Measurements from ENCODE around the gene CYSTM1. TPM values are rescaled to one million over a fixed set of nuclear protein-coding genes. Genes with fewer than 3 reads are reported as not detected.

The CYSTM1 gene
- total and polyA plus RNA-seq, 2 experiments from 2014 or later: 16.0 to 42.3 TPM

DNA sequence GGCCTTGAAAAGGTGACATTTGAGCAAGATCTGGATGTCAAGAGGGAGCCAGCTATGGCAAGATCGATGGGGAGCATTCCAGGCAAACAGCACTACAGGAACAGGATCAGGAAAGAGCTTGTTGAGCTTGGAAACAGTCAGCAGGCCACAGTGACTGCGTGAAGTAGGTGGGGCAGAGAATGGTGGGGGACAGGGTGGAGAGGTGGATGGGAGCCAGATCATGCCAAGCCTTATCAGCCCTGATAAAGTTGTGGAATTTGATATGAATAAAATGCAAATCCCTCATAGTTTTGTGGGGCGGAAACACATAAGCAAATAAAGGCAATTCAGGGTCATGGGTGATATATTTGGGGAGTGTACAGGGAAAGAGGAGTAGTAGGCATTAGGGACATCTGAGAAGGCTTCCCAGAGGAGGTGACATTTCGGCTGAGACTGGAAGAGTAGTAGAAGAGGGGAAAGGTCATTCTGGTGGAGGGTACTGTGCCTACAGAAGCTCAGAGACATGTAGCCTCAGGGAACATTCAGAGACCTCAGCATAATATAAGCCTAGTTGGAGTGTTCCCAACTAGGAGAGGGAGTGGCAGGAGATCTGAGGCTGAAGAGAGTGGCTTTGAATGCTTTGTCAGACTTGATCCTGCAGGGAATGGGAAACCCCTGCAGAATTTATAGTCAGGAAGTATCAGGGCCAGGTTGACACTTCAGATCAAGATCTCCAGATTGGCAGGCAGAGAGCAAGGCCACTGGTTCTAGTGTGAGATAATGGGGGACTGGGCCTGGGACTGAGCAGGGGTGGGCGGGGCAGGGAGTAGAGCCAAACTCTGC is 9.7 kb upstream of the CYSTM1 start:
- H3K27ac ChIP-seq: no peak overlapping the region
- no peaks in the 10 kb centered on the region for H3K4me1 ChIP-seq (ENCODE audit: insufficient read depth)
- WGBS, 2 experiments (ENCODE audit: low coverage in 1 of 2, low lambda C conversion rate in 2 of 2, missing lambda C conversion rate in 2 of 2): 80 to 82% methylated on average over 5 of the region's 5 CpGs
- H3K4me3 ChIP-seq: no peak overlapping the region
- H2AFZ ChIP-seq: no peak overlapping the region
- TF ChIP-seq EZH2 (IDR thresholded peaks at IDR 0.05; ENCODE audit: insufficient read depth, poor library complexity, severe bottlenecking): no peak
- no peak for TF ChIP-seq EZH2phosphoT487 (IDR thresholded peaks at IDR 0.05; ENCODE audit: insufficient read depth, low read depth)
- H3K36me3 ChIP-seq (ENCODE audit: low read depth): no peaks in the 10 kb centered on the region
- no peaks in the 10 kb centered on the region; the same call in 1 of the 2 replicates for H3F3A ChIP-seq (ENCODE audit: insufficient read depth)
- H3K9ac ChIP-seq: no peak overlapping the region
- no peaks in the 10 kb centered on the region for H3K27me3 ChIP-seq (replicated peaks; ENCODE audit: insufficient read depth)
- no peaks in the 10 kb centered on the region for H3K9me3 ChIP-seq (ENCODE audit: low read depth)
- in situ Hi-C loops (cut with MboI): loop anchor here (25.0 kb wide), 1 partner anchor 378 kb away; the partner anchor contains the start of gene PSD2
- no peak overlapping the region for H3K4me2 ChIP-seq (ENCODE audit: unreplicated experiment)
- no peak for DNase-seq
- no peaks in the 10 kb centered on the region for H3K9me2 ChIP-seq (ENCODE audit: insufficient read depth)
- no peaks in the 10 kb centered on the region for H4K20me1 ChIP-seq (ENCODE audit: insufficient read depth)
- H3K79me2 ChIP-seq (ENCODE audit: insufficient read depth): no peaks in the 10 kb centered on the region

DNA sequence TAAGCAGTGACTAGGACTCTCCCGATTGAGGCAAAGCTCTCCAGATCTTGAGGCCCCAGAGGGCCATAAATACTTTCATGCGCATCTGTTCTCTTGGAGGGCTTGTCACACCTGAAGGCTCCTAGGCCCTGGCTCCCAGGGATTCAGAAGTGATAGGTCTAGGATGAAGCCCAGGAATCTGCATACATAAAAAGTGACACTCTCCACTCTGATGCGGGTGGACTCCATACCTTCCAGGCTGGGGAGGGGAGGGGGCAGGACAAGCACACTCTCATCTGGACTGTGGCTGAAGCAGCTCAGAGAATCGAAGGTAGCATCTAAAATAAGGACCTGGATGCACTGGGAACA is 9.1 kb upstream of the CYSTM1 start:
- TF ChIP-seq EZH2phosphoT487 (IDR thresholded peaks at IDR 0.05; ENCODE audit: insufficient read depth, low read depth) (no peak), EZH2 (IDR thresholded peaks at IDR 0.05; ENCODE audit: insufficient read depth, poor library complexity, severe bottlenecking) (no peak)
- DNase-seq: no peak
- in situ Hi-C loops (cut with MboI): loop anchor here (25.0 kb wide), 1 partner anchor 379 kb away; the partner anchor contains the start of gene PSD2
- Histone ChIP-seq H3K4me2 (ENCODE audit: unreplicated experiment) (no peak overlapping the region), H3K9me2 (ENCODE audit: insufficient read depth) (no peaks in the 10 kb centered on the region), H3K9ac (no peak overlapping the region), H3K79me2 (ENCODE audit: insufficient read depth) (no peaks in the 10 kb centered on the region), H3K9me3 (ENCODE audit: low read depth) (no peaks in the 10 kb centered on the region), H3K4me1 (ENCODE audit: insufficient read depth) (no peaks in the 10 kb centered on the region), H3K4me3 (no peak overlapping the region), H3K27ac (no peak overlapping the region), H3F3A (ENCODE audit: insufficient read depth) (no peaks in the 10 kb centered on the region; the same call in 1 of the 2 replicates), H3K36me3 (ENCODE audit: low read depth) (no peaks in the 10 kb centered on the region), H3K27me3 (replicated peaks; ENCODE audit: insufficient read depth) (no peaks in the 10 kb centered on the region), H2AFZ (no peak overlapping the region), H4K20me1 (ENCODE audit: insufficient read depth) (no peaks in the 10 kb centered on the region)
- 32 to 41% methylated on average over 4 of the region's 4 CpGs for WGBS, 2 experiments (ENCODE audit: low coverage in 1 of 2, low lambda C conversion rate in 2 of 2, missing lambda C conversion rate in 2 of 2)

DNA sequence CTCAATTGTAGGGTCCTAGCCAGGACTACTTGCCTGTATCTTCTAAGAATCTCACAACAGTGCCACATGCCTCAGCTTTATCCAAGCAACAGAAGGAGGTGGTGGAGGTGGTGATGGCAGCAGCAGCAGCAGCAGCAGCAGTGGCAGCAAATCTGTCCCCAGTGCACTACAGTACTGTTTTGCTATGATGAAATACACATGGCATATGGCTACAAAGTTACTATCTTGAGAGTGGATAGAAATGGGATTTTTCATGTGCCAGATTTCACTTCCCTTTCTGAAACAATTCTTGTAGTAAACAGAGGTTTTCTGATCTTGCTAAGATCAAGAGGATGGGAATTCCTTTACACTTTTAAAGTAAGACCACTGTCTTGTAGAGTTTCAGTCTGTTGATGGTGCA is 8.1 kb upstream of the CYSTM1 start:
- Histone ChIP-seq H3K4me2 (ENCODE audit: unreplicated experiment) (no peak overlapping the region), H3K36me3 (ENCODE audit: low read depth) (no peaks in the 10 kb centered on the region), H3K4me3 (no peak overlapping the region), H3K27ac (no peak overlapping the region), H4K20me1 (ENCODE audit: insufficient read depth) (no peaks in the 10 kb centered on the region), H3F3A (ENCODE audit: insufficient read depth) (no peaks in the 10 kb centered on the region; the same call in 1 of the 2 replicates), H2AFZ (no peak overlapping the region), H3K4me1 (ENCODE audit: insufficient read depth) (no peaks in the 10 kb centered on the region), H3K9me2 (ENCODE audit: insufficient read depth) (no peaks in the 10 kb centered on the region), H3K27me3 (replicated peaks; ENCODE audit: insufficient read depth) (no peaks in the 10 kb centered on the region), H3K79me2 (ENCODE audit: insufficient read depth) (no peaks in the 10 kb centered on the region), H3K9me3 (ENCODE audit: low read depth) (no peaks in the 10 kb centered on the region), H3K9ac (no peak overlapping the region)
- TF ChIP-seq EZH2 (IDR thresholded peaks at IDR 0.05; ENCODE audit: insufficient read depth, poor library complexity, severe bottlenecking) (no peak), EZH2phosphoT487 (IDR thresholded peaks at IDR 0.05; ENCODE audit: insufficient read depth, low read depth) (no peak)
- no peak for DNase-seq
- in situ Hi-C loops (cut with MboI): loop anchor here (25.0 kb wide), 1 partner anchor 380 kb away; the partner anchor contains the start of gene PSD2

DNA sequence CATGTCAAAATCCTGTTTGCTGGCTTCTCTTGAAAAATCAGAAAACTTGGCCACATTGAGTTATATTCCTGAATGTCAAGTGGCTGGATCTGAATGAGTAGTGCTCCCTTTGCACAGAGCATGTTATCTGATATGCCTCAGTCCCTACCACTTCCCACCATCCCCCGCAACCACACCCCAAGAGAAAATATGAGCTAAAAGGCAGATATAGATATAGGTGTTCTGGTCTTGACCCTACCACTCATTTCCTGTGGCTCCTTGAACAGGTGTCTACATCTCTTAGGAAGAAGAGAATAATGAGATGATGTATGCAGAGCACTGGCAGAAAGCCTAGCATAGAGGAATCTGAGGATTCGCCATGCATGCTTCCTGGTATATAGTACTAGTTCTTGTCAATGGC is 6.6 kb upstream of the CYSTM1 start:
- in situ Hi-C loops (cut with MboI): loop anchor here (25.0 kb wide), 1 partner anchor 381 kb away; the partner anchor contains the start of gene PSD2
- TF ChIP-seq EZH2phosphoT487 (IDR thresholded peaks at IDR 0.05; ENCODE audit: insufficient read depth, low read depth) (no peak), EZH2 (IDR thresholded peaks at IDR 0.05; ENCODE audit: insufficient read depth, poor library complexity, severe bottlenecking) (no peak)
- Histone ChIP-seq H3K27ac (no peak overlapping the region), H3K27me3 (replicated peaks; ENCODE audit: insufficient read depth) (no peaks in the 10 kb centered on the region), H3K9me2 (ENCODE audit: insufficient read depth) (no peaks in the 10 kb centered on the region), H3K9ac (no peak overlapping the region), H3K4me2 (ENCODE audit: unreplicated experiment) (no peak overlapping the region), H2AFZ (no peak overlapping the region), H3K79me2 (ENCODE audit: insufficient read depth) (no peaks in the 10 kb centered on the region), H3F3A (ENCODE audit: insufficient read depth) (no peaks in the 10 kb centered on the region; the same call in 1 of the 2 replicates), H3K4me1 (ENCODE audit: insufficient read depth) (no peaks in the 10 kb centered on the region), H3K9me3 (ENCODE audit: low read depth) (no peaks in the 10 kb centered on the region), H3K36me3 (ENCODE audit: low read depth) (no peaks in the 10 kb centered on the region), H4K20me1 (ENCODE audit: insufficient read depth) (no peaks in the 10 kb centered on the region), H3K4me3 (no peak overlapping the region)
- no peak for DNase-seq
- 89 to 92% methylated on average over 2 of the region's 2 CpGs for WGBS, 2 experiments (ENCODE audit: low coverage in 1 of 2, low lambda C conversion rate in 2 of 2, missing lambda C conversion rate in 2 of 2)

Measured in GM23248 (cell line).